Measurements from ENCODE around the gene LMF2.

DNA sequence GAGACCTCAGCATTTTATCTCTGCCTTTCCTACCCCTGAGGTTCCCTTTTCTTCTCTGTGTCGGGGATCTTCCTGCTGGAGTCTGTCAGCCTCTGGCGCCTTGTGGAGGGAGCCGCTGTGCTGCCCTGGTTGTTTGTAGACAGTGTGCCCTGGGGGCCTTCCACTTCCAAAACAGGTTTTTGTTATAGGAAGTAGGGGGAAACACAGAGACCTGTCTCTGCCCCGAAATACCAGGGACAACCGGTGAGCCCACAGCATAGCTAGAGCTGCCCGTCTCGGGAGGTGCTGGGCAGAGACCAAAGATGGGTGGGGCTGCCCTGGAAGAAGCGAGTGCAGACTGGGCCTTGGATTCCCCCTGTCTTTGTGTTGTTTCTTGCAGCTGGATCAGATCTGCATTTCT is 8.6 kb upstream of the LMF2 start:
- TF ChIP-seq GATA2 (IDR thresholded peaks at IDR 0.05; ENCODE audit: low read depth, low read length) (no peak), GATA3 (IDR thresholded peaks at IDR 0.05; ENCODE audit: low read depth, low read length) (no peak)
